Nucleus accumbens (tissue), 56 donors: ENCODE measurements around the gene PPDPF.

ENCODE experiments used
- DNase-seq, 56 donors: peaks; one replicate each; lab custom pipeline; 2025; lab: John Stamatoyannopoulos, UW

The PPDPF gene

DNA sequence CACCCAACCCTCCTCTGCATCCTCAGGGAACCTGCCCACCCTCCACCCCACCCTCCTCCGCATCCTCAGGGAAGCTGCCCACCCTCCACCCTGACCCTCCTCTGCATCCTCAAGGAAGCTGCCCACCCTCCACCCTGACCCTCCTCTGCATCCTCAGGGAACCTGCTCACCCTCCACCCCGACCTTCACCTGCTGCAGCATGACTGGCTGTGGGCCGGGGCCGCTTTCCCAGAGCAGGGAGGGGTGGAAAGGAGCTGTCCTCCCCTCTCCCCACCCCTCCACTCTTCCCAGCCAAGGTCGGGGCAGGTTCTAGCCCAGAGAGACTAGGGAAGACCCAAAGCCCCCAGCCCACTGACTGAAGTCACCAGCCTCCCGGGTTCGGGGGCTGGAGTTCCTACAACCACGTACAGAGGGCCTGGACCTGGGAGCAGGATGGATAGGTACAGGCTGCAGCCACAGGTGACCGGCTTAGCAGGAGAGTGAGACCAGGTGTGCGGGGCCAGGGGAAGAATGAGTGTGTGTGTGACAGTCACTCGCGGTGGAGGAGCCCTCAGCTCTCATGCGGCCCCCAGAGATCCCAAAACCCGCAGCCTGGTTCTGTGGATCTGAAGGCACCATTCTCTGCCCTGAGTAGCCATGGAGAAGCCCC, 33.3 kb upstream of the PPDPF start:
- DNase-seq: no peak

DNA sequence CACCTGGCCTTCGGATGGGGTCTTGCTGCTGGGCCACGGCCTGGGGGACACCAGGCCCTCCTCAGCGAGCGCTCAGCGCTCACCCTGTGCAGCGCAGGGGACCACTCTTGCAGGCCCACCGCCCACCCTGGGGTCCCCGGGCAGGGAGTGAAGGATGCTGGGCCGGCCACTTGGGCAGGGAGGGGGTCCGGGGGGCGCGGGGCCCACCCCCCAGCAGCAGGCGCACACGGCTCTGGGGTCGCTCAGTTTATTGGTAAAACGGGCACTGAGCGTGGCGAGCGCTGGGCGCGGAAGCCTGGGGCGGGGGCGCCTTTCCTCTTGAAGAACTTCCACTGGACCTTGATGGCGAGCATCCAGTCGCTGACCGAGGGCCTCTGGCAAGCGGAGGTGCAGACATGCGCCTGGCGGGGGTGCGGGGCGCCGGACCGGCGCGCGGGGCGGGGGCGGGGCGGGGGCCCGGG, 32.8 kb upstream of the PPDPF start:
- DNase-seq: no peak

DNA sequence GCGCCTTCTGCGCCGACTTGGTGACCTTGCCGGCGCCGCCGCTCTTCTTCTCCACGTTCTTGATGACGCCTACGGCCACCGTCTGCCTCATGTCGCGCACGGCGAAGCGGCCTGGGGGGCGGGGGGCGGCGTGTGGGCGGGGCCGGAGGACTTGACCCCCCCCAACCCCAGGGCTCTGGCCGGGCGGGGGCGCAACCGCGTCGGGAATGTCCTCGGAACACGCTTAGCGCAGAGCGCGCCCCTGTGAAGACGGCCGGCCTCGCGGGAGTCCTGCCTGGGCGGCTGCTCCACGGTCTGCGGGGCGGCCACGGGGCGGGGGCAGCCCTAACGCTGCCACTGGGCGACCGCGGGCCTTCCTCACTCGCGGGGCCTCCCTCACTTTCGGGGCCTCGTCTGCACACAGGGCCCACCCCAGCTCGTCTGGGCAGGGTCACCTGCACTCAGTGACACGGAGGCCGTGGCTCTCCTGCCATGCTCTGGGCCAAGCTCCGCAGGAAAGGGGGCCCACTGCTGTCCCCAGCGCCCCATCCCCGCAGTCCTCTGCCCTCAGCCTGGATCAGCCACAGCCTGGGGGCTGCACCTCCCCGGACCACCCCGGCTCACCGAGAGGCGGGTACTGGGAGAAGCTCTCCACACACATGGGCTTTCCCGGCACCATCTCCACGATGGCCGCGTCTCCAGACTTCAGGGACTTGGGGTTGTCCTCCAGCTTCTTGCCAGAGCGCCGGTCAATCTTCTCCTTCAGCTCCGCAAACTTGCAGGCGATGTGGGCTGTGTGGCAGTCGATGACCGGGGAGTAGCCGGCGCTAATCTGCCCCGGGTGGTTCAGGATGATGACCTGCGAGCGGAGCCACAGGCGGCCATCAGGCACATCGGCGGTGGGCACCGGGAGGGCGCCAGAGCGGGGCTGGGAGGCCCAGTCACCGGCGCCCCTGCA, 32.0 kb upstream of the PPDPF start:
- no peak for DNase-seq

DNA sequence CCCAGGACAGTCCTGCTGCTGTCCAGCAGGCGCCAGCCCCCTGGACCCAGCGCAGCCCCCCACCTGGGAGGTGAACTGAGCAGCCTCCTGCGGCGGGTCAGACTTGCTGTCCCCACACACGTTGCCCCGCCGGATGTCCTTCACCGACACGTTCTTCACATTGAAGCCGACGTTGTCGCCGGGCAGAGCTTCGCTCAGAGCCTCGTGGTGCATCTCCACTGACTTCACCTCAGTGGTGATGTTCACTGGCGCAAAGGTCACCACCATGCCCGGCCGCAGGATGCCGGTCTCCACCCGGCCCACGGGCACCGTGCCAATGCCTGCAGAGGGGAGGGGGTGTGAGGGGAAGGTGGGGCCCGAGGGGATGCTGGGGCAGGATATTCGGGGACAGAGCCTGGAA, 30.1 kb upstream of the PPDPF start:
- DNase-seq: no peak

DNA sequence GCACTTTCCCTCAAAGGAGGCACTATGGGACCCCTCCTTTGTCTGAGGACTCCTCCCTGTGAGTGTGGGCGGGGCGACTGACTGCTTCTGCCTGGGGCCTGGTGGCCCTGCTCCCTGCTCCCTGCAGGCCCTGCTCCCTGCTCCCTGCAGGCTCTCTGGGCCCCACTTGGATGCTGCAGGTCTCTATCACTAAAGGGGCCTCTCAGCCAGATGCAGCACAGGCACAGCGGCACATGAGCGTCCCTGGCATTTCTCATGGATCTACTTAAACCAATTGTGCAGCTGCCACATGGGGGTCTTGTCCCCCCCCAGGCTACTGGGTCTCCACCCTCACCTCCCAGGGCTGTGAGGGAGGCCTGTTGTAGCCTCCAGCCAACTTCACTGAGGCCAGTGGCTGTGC, 29.5 kb upstream of the PPDPF start:
- DNase-seq: no peak

DNA sequence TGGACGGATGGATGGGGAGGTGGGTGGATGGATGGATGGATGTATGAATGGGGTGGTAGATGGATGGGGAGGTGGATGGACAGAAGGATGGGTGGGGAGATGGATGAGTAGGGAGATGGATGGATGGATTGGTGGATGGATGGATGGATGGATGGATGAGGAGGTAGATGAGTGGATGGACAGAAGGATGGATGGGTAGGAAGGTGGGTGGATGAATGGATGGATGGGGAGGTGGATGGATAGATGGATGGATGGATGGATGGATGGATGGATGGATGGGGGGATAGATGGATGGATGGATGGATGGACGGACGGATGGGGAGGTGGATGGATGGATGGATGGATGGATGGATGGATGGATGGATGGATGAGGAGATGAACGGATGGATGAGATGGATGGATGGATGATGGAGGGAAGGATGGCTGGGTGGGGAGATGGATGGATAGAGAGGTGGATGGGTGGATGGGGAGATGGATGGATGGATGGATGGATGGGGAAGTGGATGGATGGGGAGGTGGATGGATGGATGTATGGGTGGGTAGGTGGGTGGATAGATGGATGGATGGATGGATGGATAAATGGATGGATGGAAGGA, 28.8 kb upstream of the PPDPF start:
- no peak for DNase-seq

DNA sequence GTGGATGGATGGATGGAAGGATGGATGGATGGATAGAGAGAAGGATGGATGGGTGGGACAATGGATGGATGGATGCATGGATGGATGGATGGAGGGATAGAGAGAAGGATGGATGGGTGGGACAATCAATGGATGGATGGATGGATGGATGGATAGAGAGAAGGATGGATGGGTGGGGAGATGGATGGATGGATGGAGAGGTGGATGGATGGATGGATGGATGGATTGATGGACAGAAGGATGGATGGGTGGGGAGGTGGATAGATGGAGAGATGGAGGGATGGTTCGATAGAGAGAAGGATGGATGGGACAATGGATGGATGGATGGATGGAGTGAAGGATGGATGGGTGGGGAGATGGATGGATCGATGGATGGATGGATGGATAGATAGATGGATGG, 28.0 kb upstream of the PPDPF start:
- DNase-seq: no peak

DNA sequence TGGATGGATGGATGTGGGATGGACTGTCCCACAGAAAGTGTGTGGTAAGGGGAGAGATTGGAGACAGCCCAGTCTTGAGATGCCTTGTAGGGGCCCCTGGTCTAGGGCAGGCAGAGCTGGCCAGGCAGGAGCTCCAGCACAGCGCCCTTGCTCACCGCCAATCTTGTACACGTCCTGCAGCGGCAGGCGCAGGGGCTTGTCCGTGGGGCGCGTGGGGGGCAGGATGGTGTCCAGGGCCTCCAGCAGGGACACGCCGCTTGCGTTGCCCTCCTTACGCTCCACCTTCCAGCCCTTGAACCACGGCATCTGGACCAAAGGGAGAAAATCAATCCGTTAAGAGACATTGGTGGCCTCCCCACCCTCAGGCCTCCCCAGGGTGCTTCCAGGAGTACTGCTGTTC, 27.6 kb upstream of the PPDPF start:
- DNase-seq: no peak

DNA sequence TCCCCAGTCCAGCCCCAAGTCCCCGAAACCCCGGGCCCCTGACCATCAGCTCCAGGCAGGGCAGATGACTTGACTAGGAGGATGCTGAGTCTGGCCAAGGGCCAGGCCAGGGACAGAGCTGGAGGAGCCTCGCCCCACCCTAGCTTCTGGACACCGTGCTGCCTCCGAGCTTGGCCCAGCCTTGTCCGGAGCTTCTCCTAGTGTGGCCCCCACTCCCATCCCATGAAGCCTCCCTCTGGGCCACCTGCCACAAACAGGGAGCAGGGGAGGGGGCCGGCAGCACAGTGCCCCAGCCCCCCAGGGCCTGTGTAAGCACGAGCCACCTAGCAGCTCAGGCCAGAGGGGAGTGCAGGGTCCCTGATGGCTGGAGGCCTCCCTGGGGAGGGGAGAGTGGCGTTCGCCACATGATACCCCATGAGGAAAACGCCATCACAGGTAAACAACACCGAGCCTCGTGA, 27.0 kb upstream of the PPDPF start:
- no peak for DNase-seq

DNA sequence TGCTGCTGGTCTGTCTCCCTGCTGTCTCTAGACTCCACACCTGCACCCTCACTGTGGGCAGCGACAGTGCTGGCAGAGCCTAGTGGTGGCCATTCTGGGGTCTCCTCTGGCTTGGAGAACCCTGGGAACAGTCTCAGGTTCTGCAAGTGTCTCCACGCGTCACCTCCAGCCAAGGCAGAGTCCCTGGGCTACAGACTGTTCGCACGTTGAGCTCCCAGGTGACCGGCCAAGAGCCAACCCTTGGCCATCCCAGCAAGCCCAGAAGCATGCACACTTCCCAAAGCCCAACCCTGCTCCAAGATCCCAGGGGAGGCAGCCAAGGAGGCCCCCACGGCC, 26.5 kb upstream of the PPDPF start:
- DNase-seq: no peak

DNA sequence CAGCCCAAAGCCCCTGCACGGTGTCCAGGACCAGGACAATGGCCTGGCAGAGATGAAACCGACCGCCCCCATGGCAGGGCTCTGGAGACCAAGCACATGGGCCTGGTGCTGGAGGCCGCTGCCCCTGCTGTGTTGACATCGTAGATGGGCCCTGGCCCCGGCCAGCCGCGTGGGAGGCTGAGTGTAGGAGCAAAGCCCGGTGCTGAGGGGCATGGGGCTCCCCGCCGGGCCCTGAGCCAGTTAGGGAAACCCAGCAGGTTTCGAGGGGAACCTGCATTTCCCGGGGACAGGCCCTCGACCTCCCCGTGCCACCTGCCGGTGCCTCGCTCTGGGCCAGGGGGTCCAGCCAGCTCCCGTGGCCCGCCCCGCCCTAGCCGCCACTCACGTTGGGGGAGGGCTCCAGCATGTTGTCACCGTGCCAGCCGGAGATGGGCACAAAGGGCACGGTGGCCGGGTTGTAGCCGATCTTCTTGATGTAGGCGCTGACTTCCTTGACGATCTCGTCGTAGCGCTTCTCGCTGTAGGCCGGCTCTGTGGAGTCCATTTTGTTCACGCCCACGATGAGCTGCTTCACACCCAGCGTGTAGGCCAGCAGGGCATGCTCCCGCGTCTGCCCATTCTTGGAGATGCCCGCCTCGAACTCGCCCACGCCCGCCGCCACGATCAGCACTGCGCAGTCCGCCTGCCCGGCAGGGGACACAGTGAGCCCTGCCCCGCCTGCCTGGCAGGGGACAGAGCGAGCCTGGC, 26.0 kb upstream of the PPDPF start:
- no peak for DNase-seq

DNA sequence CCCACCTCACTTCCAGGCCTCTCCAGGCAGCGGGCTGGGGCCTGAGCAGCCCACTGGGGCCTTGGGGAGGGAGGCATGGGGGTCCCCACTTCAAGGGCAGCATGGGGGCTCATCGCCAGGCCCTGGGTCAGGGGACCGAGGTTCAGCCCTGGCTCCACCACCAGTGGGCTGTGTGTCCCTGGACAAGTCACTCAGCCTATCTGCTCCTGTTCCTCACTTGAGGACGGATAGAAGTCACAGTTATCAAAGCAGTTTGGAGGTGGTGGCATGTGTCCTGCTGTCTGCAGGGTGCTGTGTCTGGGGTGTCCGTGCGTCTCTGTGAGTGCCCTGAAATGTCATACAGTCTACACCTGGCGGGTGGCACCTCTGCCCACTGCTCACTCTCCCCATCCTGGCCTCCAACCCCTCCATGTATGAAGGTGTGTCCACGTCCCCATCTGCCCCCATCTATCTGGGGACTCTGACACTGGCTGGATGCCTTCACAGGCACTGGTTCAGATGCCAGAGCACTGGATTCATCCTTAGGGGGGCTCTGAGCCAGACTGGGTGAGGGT, 25.3 kb upstream of the PPDPF start:
- DNase-seq: no peak

DNA sequence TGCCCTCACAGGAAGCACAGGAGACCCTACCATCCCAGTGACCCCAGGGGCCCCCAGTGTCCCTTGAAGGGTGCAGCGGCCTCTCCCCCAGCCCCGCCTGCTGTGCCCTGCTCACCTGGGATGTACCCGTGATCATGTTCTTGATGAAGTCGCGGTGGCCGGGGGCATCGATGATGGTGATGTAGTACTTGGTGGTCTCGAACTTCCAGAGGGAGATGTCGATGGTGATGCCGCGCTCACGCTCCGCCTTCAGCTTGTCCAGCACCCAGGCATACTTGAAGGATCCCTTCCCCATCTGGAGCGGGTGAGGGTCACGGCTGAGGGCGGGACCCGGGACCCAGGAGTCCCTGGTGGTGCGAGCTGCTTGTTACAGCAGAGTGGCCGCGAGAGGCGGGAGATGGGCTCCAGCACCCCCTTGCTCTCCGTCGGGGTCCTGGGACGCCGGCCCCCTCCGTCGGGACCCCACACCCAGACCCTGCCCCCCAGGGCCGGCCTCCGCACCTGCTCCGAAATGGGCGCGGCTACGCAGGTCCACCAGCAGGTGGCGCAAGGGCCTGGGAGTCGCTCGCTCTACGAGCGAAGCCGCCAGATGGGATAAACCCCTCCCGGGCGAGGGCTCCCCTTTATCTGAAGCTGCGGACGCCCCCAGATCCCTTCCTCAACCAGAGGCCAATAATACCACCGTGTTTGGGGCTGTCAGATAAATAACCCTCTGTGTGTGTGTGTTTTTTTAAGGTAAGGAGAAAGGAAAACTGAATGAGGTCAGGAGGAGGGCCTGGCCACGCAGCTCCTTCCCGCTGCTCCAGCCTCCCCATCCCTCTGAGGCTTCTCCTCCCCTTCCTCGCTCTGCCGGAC, 24.6 kb upstream of the PPDPF start:
- peak in 40 of 56 donors; percentile 12 to 74 (median 41) for DNase-seq

DNA sequence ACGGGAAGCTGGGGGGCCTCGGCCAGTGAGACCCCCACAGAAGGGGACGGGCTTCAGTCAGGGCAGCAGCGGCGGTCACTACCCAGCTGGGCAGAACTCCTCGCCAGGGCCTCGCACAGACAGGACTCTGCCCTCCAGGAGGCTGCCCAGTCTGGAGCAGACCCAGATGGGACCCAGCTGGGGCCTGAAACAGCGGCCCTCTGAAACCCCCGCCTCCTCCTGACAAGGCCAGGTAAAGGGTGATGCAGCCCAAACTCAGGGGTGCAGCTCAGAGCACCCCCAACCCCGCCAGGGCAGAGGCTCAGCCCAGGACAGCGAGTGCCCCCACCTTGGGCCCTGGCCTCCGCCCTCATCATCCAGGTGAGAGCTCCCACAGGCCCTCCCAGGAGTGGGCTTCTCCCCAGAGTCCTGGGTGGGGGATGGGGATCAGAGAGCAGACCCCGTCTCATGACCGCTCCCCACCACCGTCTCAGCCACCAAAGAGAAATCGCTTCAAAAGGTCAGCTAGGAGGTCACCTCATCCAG, 23.9 kb upstream of the PPDPF start:
- no peak for DNase-seq

DNA sequence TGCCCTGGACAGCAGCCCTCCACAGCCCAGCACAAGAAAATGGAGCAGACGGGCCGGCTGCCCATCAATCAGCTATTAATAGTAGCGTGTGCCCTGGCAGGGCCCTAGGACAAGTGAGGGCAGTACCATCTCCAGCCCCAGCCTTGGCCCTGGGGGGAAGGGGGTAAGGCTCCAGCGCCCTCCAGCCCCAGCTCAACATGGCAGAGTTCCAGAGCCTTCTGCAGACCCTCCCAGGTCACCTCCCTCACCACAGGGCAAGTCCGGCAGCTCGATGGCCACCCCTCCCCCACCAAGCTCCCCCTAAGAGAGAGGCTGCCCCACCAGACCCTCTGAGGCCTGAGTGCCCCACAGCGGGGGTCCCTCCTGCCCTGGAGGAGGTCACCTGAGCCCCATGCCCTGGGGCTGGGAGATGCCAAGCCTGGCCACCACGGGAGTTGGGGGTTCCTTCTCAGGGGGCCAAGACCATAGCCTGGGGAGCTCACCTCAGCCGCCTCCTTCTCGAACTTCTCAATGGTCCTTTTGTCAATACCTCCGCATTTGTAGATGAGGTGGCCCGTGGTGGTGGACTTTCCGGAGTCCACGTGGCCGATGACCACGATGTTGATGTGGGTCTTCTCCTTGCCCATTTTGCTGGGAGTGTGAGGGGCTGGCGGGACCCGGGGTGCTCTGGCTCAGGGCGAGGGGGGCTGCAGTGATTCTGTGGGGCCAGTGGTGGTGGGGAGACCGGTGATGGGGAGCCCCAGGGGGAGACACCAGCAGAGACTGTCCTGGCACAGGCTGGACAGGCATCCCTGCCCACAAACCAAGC, 23.2 kb upstream of the PPDPF start:
- no peak for DNase-seq

DNA sequence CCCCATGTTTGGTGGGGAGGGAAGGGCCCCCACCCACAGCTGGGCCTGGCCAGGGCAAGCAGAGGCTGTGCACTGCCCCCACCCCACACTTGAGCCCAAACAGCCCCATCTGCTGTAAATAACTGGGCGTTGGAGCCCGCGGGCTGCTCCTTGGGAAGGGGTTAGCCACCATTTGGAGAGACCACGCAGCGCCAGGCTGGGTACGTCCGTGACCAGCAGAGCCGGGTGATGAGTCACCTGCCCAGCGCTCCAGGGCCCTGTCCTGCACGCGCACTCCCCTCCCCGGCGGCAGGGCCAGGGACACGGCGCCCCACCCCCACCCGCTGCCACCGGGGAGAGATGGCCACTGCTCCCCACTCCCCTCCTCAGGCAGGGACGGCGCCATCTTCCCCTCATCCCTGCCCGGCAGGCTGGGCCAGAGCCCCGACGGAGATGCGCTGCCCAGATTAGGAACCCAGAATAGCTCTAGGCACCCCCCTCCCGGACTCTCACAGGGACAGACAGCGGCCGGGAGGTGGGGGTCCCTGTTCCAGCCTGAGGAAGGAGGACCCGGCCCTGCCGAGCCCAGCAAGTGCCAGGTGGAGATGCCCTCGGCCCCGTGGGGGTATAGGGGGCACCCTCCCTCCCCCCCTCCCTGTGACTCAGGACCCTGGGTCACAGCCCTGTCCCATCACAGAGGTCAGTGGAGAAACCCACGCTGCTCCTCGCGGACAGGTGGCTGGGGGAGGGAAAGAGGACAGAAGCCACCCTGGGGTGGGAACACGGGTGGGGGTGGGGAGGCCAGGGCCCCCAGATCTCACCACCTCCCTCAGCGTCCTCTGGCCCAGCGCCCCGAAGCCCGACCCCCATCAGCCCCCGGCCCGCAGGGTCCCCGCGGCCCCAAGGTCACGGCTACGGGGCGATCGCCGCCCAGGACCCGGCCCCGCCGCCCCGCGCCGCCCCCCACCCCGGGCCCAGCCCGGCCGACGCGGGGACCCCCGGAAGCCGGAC, 22.3 kb upstream of the PPDPF start:
- DNase-seq: peak in 3 of 56 donors; percentile 25 to 44 (median 26)

DNA sequence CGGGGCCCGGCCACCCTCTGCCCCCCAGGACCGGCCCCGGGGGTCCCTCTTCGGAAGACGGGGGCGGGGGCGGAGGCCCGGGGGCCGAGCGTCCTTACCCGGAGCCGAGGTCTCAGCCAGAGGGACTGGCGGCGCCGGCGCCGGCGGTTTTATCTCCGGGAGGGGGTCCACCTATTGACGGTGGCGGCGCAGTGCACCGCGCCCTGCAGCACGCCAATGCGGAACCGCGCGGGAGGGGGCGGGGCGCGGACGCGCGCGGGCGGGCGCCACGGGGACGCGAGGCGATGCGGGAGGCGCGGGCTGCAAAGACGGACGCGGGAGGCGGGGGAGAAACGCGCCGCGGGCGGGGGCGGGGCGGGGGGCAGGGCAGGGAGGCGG, 21.6 kb upstream of the PPDPF start, which contains the start of gene EEF1A2:
Gene EEF1A2 (minus strand): TSS at position 124 of the 378 bp plus-strand sequence. CDS start 1,320 bp downstream, outside the sequence.
- DNase-seq: peak in 25 of 56 donors; percentile 21 to 76 (median 39)
